Limb (tissue), 2 donors: ENCODE results near the gene CEP131.

Source experiments
- DNase-seq, 2 donors: peaks; one replicate each; pipeline ENCODE4 v3.0.0-alpha.2; 2016; ENCODE audit errors: extremely low spot score in 2 of 2

The CEP131 gene

DNA sequence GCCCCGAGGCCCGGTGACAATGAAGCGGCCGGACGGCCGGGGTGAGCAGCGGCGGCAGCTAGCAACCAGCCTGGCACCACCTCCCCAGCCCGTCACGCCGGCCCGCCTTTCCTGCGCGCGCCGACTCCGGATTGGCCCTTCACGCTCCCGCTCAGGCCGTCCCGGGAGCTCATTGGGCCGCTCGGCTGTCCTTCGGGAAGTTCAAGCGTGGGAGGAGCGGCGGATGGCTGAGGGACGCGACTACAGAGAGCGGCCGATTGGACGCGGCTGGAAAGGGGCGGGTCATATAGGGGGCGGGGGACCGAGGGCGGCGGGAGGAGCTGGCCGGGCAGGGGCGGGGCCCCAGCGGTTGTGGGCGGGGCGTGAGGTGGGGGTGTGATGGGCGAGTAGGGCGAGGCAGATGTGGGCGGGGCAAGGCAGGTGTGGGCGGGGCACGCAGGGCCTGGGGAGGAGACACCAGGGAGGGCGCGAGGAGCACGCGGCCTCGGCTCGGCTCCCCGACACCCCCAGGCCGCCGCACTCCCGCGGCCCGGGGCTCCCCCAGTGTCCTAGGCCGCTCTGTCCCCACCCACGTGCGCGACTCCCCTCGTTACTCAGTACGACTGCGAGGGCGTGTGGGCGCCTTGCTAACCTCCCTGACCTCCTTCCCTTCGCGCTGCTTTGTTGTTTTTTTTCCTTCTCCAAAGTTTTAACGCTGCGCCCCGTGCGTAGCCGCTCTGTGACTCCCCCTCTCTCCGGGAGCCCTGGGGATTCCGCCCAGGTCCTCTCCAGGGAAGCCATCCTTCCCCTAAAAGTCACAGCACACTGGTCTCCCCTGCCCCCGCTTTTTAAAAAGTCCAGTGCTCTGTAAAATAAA lies at the start of gene CEP131:
TSS of gene CEP131 (minus strand) at position 60 of the 856 bp plus-strand sequence. CDS start 2,909 bp downstream, outside the sequence.
- peak; percentile 98 to 99 for DNase-seq

DNA sequence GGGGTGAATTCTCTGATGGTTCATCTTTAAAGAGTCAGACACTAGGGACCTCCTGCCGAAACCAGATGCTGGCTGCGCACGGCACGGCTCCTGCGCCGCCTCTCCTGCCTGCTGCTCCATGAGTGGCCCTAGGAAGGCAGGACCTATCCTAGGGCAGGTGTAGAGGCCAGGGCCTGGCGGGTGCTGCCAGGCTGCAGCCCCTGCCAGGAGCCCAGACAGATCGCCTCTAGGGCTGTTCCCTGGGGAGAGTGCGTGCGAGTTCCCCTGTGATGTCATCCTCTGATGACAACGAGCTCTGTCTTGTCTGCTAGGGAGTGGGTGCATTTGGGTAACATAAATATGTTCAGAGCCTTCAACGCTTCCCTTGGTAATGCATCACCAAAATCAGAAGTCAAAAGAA lies 48.5 kb upstream of the CEP131 start:
- DNase-seq = no peak

DNA sequence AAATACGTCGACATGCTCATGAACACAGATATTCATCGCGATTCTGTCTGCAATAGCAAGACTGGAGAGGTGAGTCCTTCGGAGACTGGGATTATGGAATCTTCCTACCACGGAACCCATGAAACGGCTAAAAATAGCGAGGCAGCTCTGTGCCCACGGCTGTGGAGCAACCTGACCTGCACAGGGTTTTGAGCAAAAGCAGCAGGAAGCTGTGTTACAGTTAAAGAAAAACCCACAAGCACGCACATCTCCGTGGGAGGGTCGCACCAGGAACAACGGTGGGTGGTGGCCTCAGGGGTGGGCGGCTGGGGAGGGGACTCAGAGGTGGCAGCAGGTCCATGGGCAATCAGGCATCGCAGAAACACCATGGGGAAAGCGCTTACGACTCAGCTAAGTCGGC lies 47.5 kb upstream of the CEP131 start:
- no peak for DNase-seq

DNA sequence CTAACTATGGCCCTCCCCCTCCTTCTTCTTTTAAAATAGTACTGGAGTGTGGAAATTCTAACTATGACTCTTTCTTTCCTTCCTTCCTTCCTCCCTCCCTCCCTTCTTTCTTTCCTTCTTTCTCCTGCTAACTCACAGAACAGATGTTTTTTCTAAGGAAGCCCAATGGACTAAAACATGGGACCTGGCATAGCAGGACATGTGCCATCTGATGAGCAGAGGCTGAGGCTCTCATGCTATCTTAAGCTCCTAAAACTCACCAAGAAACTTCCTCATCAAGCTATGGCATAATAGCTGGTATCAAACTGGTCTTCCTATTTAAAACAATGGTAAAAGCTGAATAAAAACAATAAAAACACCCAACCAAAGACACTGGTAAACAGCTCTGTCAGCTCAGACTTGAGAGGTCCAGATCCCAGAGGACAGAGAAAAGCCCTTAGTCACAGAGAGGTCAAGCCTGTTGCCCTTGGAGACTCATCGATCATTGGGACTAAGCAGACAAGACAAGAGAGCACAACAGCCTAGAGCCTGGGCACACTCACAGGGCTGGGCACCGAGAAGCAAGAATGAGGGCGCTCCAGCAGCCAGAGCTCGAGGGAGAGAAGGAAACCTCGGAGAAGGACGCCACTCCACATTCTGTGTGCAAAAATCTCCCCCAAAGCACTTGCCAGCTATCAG lies 44.8 kb upstream of the CEP131 start:
- no peak for DNase-seq

DNA sequence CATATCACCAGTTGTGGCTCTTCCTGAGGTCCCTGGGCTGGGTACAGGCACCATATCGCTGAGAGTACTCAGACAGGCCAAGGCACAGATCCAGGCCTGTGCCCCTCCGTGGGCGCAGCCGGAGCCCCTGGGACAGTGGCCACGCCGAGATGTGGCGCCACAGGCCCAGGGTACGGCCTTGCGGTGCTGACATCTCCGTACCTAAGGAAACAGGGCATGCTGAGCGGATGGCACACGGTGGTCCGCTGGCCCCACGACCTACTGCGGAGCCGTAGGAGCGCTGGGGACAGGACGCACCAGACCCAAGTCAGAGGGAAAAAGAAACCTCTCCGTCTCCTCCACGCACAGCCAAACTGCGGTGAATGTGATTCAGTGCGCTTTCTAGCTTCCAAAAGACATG lies 42.8 kb upstream of the CEP131 start:
- DNase-seq = no peak

DNA sequence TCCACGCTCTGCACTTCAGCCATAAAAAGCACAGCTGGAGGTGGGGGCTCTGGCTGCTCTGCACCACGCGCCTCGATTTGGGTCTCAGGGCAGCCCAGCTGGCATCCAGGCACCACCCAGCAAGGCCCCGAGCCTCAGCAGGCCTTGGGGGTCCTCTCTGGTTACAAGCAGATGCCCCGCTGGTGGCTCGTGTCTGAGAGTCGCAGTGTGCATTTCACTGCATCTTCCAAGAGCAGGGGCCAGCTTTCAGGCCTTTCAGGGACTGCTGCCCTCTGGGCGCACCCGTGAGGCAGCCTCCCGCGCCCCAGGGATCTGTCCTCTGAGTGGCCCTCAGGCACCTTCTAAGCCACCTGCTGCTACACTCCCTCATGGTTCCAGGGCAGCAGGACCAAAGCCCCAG lies 41.9 kb upstream of the CEP131 start:
- DNase-seq = no peak

DNA sequence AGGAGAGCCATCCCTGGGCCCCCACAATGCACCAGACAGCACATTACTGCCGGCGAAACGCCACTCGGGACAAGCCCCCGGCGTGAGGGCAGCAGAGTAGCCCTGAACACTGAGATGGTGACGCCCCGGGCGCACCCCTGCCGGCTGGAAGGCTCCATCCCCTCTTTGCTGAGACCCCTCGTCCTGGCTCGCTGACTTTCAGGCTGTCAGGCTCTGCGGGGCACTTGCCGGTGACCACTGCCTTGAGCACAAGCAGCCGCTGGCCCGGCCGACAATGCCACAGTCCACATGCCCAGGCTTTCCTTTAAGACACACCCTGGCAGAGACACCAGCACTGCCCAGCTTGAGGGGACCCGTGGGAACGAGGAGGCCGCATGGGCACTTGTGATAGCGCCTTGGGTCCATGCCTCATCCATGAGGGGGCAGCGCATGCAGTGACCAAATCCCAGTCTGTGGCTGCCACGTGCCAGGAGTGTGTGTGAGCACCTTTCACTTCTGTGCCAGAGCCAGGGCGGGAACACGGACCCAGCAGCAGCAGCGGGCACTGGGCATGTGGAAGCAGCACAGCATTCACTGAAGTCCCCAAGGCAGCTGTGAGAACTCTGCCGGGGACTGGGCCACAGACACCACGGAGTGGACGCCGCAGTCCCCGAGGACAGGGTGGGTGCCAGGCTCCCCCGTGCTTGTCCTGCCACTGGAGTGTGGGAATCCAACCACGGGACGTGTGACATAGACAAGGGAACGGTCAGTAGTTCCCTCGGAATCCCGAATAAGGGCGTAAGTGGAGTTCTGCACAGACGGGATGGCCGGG lies 40.8 kb upstream of the CEP131 start:
- DNase-seq = no peak

DNA sequence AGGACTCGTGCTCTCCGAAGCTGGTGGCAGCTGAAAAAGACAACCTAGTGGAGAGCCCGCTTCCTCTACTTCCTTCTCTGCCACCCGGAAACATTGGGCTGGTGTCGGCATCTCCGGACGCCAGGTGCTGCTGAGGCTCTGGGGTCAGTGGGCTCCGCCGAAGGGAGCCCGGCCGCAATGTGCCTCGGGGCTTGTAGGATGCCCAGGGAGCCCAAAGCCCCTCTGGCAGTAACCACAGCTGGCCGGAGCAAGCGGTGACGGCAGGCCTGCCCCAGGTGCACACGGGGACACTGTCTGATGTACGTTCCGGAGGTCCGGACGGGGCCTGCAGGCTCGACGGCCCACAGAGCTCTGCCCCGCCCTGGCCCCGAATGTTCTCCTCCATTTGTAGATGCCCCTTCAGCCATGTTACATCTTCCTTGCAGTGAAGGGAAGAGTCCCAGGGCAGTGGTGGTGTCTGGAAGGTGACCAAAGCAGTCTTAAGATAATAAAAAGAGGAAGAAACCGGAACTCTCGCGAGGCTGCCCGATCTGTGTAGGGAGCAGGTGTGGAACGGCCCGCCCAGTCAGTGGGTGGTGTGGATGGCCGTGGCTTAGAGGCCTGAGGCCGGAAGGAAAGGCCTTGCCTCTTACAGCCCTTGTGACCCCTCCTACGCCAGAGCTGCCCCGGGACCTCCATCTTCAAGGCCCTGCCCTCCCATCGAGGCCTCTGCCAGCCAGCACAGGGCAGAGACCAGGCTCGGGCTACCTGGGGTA lies 39.0 kb upstream of the CEP131 start:
- DNase-seq = no peak

DNA sequence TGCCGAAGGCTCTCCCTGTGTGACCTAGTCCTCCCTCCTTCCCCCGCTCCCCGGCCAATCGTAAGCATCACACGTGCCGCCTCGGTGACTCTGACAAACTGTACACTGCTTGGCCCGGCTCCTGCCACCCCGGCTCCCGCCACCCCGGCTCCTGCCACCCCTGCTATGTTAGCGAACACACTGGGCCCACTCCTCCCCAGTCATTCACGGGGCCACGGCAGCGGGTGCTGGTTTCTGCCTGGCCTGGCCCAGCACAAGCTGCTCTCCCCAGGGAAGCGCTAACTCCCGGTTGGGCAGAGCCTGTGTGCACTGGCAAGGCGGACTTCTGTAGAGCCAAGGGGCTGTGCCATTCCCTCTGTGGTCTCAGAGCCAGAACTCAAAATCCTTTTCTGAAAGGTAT lies 38.3 kb upstream of the CEP131 start:
- DNase-seq = no peak

DNA sequence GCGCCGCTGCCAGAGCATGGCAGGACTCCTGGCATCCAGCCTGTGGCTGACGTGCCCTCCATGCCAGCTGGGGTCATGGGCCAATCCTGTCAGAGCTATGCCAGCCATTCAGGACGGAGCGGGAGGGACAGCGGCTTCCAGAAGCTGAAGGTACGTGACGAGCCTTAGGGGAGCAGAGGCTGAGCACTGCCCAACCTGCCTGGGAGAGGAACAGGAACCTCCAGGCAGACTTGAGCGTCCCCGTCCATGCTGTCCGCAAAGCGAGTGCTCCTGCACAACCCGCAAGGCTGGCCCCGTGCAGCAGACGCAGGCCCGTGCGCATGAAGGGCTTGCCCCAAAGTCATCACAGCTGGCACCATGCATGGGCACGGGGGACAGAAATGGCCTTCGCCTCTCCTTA lies 37.9 kb upstream of the CEP131 start:
- no peak for DNase-seq

DNA sequence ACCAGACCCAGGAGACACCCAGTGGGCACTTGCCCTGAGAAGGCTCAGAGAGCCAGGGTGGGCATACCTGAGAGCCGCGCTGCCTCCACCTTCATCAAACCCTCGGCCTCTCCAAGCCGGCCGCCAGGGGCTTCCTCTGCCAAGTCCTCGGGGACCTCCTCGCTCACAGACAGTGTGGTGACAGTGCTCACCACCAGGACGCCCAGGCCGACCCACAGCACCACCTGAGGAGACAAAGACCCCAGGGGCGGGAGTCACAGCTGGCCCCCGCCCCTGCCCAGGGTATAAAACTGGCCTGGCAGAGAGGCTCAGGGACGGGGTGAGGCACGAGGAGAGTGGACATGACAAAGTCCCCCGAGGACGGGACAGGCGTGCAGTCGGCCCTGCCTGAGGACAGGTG lies 37.4 kb upstream of the CEP131 start:
- DNase-seq = no peak

DNA sequence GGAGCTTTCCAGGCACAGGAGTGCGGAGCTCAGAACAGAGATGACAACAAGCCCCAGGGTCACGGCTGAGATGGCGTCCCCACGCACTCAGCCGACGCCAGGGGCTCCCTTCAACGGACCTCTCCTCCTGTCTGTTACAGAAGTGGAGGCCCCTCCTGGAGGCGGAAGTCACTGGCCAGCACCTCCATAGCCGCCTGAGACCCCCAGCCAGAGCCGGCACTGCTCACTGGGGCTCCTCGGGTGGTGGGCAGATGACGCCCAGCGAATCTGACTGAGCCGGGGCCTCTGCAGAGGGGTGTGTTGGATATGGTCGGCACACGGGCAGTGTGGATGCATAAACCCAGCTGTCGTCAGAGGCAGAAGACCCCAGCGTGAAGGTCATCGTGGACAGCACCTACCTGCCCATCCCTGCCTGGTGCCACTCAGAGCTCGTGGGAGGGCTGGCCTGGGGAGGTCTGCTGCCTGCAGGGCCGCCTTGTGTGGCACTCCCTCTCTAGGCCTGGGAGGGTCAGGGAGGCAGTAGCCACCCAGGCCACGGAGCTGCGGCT lies 36.4 kb upstream of the CEP131 start:
- no peak for DNase-seq

DNA sequence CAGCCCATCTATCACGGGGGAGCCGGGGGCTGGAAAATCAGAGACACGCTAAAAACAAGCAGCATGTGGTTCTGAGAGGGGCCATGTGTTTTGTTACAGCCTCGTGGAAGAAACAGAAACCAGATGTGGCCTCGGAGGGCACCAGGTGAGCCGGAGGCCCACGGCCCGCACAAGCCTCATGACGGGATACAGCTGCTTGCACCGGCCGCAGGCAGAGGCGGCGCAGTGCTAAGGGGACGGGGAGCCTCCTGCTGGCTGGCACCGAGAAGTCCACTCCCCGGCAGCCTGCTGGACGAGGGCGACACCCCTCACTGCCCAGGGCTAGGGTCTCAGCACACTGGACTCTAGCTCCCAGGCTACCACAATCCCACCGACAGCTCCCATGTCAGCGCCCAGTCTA lies 35.5 kb upstream of the CEP131 start:
- no peak for DNase-seq

DNA sequence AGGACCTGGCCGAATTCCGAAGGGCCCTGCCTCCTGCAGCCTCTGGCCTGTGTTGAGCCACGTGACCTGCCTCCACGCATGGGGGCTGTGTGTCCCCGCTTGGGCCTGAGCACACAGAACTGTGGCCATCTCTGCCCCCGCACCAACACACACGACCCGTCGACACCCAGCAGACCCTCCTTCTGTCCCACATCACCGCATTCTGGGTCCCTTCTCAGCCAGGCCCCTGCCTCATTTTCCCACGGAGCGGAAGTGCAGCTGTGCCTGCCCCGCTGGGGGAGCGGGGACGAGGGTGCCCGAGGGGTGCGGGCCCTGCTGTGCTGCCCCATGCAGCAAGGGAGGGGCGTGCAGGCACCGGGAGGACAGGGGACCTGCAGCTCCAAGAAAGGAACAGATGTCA lies 34.8 kb upstream of the CEP131 start:
- no peak for DNase-seq

DNA sequence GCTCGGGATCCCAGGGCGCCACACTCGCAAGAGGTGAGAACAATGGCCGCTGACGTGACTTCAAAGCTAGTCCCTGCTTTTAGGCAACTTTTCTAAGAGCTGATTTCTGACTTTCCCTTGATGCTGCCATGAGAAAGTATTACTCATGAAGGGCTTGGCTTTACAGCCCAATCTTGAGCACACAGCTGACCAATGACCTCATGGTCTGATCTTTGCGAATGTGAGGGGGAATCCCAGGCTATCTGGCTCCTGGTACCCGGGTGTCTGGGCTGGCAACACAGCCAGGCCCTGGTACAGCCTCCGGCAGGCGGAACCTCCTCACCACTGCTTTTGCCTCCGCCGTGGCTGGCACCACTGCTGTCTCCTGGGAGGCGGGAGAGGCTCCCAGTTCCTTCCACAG lies 33.9 kb upstream of the CEP131 start:
- DNase-seq = no peak

DNA sequence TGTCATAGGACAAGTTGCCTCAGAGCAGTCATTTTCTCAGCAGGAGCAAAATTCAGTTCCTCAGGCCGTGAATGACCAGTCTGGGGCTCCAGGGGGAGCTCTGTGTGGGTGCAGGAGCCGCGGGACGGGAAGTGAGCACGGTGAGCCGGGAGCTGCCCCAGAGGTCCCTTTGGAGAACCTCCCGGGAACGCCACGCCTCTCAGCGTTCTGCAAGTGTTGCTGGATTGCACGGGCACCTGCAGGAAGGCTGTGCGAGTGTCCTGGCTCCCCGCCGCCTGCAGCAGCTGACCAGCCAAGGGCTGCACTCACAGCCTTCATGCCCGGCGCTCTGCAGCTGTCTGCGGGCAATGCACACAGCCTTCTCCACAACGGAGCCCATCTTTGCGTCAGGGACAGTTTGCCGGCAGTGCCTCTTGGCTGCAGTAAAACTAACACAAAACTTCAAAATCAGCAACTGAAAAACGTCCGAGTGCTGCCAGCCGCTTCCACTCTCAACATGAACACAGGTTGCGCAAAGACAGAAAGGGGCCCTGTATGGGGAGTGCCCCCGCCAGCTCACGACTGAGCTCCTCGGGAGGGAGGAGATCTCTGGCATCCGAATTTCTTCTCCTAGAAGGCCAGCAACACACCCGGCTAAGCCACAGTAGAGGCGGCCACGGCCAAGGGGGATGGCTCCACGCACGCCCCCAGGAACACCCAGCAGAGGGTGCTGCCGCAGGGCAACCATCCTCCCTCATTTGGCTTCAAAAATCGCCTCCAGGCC lies 32.4 kb upstream of the CEP131 start:
- peak; percentile 50 to 68 for DNase-seq

DNA sequence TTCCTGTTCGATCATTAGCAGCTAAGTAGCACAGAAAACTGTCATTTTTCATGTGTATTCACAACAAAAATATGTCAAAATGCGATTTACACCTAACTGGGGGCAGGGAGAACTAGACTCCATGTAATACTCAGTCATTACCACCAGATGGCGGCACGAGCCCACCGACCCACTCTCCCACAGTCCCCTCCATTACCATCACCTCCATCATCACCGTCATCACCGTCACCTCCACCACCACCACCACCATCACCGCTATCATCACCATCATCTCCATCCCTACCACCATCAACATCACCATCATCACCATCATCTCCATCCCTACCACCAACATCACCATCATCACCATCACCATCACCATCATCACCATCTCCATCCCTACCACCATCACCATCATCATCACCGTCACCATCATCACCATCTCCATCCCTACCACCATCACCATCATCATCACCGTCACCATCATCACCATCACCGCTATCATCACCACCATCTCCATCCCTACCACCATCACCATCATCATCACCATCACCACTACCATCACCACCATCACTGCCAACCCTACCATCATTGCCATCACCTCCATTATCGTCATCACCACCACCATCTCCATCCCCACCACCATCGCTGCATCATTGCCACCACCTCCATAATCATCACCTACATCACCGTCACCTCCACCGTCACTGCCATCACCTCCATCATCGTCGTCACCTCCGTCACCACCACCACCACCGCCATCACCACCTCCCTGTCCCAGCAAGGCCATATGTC lies 30.8 kb upstream of the CEP131 start:
- peak; percentile 44 to 77 for DNase-seq

DNA sequence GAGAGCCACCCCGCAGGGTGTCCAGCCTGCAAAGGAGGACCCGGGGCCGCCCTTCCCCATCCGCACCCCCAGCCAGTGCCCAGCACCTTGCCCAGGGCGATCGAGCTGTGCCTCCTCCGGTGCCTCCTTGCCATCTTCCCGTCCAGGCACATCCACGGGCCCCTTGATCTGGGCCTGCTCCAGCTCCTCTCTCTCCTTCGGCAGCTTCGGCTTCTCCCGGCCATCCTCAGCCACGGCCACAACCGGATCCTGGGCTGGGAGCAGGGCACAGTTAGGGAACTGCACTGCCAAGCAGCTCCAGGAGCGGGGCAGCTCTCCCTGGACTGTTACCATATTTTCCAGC lies 30.2 kb upstream of the CEP131 start:
- no peak for DNase-seq

DNA sequence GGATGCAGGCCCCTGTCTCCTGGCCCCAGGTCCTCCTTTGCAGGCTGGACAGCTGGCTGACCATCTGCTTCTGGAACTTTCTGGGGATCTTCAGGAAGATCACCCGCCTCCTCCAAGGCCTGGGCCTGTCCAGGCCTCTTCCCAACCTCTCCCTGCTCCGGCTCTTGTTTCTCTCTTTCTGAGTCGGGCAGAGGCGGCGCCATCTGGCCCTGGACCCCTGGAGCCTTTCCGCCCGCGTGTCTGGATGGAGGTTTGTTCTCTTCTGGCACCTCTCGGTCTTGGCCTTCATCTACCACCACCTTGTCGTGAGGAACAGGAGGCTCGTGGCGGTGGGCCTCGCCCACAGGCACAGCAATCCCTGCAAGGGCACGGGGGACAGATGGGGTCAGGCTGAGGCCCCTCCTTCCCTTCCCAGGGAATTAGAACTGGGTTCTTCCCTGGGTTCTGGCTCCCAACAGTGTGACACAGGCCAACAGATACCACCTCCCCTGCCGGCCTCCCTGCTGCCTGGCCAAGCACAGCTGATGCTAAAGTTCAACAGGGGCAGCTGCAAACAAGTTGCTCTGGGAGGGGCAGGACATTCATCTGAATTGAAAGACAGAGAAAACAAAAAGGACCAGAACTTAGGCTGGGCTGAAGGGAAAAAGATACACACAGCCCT lies 29.7 kb upstream of the CEP131 start:
- no peak for DNase-seq
